Gastrocnemius medialis (tissue), 4 donors: ENCODE results near the gene ADRM1.

Source experiments
- CTCF ChIP-seq, 5 experiments: fragments of 450-650 bp in 3 of 5; fragments of 200-600 bp in 2 of 5; sonication (generic) in 2 of 5; IDR thresholded peaks in 4 of 5; conservative IDR thresholded peaks in 1 of 5; 1 replicate in 4 of 5; 2 replicates in 1 of 5; pipeline ENCODE4 v1.5.1; 2016 to 2019; ENCODE audit warnings: antibody characterized with exemption in 5 of 5, mild to moderate bottlenecking in 3 of 5, moderate library complexity in 3 of 5
- POLR2A ChIP-seq, 2 donors: fragments of 450-650 bp; IDR thresholded peaks; one replicate each; pipeline ENCODE4 v1.6.1; 2017; ENCODE audit warnings: antibody characterized with exemption in 2 of 2, mild to moderate bottlenecking in 2 of 2, moderate library complexity in 2 of 2

DNA sequence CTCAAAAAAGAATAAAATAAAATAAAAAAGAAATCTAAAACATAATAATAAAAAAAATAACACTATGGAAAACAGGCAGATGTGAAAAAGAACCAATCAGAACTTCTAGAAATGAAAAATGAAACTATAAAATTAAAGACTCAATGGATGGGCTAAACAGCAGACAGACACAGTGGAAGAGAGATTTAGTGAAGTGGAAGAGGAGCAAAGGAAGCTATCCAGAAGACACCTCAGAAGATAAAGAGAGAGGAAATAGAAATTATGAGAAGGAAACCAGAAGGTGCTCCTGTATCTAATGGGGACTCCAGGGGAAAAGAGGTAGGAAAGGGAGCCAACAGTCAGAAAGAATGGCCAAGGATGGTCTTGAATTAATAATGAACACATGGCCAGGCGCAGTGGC is 45.8 kb downstream of the ADRM1 start:
- no peak for TF ChIP-seq POLR2A (IDR thresholded peaks at IDR 0.05)
- TF ChIP-seq CTCF (IDR thresholded peaks at IDR 0.05 in 4 of 5, conservative IDR thresholded peaks at IDR 0.05 in 1 of 5), result no peak
